ENCODE data around the gene AASDH. TPM values are rescaled to one million over a fixed set of nuclear protein-coding genes. Genes with fewer than 3 reads are reported as not detected.

The AASDH gene
- polyA plus RNA-seq, 1 donor (not counting 4 experiments of a cell fraction or from before 2014, with no cell fraction given): 15.5 TPM

GRCh38 chr4:56416349-56416748 is 29.1 kb upstream of the AASDH start:
- Histone ChIP-seq H3K4me2 (ENCODE audit: control insufficient read depth, extremely low read depth, insufficient read depth, low read depth, low read length) (no peak overlapping the region), H2AFZ (ENCODE audit: control insufficient read depth, low read length) (no peak overlapping the region), H3K9ac (ENCODE audit: control insufficient read depth, extremely low read depth, insufficient read depth, low read length) (no peak overlapping the region), H3K4me1 (ENCODE audit: control insufficient read depth, extremely low read depth, insufficient read depth, low read length) (no peaks in the 10 kb centered on the region), H3K9me3 (ENCODE audit: control insufficient read depth, low read depth, low read length) (no peaks in the 10 kb centered on the region), H3K27me3 (ENCODE audit: control insufficient read depth, extremely low read depth, insufficient read depth, low read length) (no peaks in the 10 kb centered on the region), H3K9me1 (ENCODE audit: control insufficient read depth, extremely low read depth, insufficient read depth, low read length) (no peaks in the 10 kb centered on the region), H3K27ac (ENCODE audit: control insufficient read depth, insufficient read depth, low read length) (no peak overlapping the region), H4K20me1 (ENCODE audit: control insufficient read depth, extremely low read depth, insufficient read depth, low read length) (no peaks in the 10 kb centered on the region), H3K79me2 (ENCODE audit: control insufficient read depth, insufficient read depth, low read length) (peaks cover 88% of the 10 kb centered on the region), H3K4me3 (ENCODE audit: control insufficient read depth in 2 of 3, extremely low read depth in 1 of 3, insufficient read depth in 2 of 3, low read depth in 1 of 3, low read length in 3 of 3) (no peak overlapping the region), H3K36me3 (ENCODE audit: control insufficient read depth in 2 of 2, extremely low read depth in 1 of 2, insufficient read depth in 2 of 2, low read length in 2 of 2) (no peaks in the 10 kb centered on the region)
- dilution Hi-C loops (cut with MboI; ENCODE audit: extremely low pct_ligation_motif_present, low sequenced_read_pairs): no loop called here
- FAIRE-seq (no peak), DNase-seq (ENCODE audit: low read depth, low spot score) (no peak)
- TF ChIP-seq, protein P1, sequence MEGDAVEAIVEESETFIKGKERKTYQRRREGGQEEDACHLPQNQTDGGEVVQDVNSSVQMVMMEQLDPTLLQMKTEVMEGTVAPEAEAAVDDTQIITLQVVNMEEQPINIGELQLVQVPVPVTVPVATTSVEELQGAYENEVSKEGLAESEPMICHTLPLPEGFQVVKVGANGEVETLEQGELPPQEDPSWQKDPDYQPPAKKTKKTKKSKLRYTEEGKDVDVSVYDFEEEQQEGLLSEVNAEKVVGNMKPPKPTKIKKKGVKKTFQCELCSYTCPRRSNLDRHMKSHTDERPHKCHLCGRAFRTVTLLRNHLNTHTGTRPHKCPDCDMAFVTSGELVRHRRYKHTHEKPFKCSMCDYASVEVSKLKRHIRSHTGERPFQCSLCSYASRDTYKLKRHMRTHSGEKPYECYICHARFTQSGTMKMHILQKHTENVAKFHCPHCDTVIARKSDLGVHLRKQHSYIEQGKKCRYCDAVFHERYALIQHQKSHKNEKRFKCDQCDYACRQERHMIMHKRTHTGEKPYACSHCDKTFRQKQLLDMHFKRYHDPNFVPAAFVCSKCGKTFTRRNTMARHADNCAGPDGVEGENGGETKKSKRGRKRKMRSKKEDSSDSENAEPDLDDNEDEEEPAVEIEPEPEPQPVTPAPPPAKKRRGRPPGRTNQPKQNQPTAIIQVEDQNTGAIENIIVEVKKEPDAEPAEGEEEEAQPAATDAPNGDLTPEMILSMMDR (optimal IDR thresholded peaks at IDR 0.05 in 1 of 3, IDR thresholded peaks at IDR 0.05 in 1 of 3, conservative IDR thresholded peaks at IDR 0.05 in 1 of 3; ENCODE audit: extremely low read depth in 1 of 3, insufficient read depth in 2 of 3, low read length in 3 of 3): no peak
- no peak for TF ChIP-seq EZH2 (IDR thresholded peaks at IDR 0.05; ENCODE audit: low read length)

GRCh38 chr4:56414135-56414670 is 26.9 kb upstream of the AASDH start:
- FAIRE-seq (no peak), DNase-seq (ENCODE audit: low read depth, low spot score) (no peak)
- H3K9me1 ChIP-seq (ENCODE audit: control insufficient read depth, extremely low read depth, insufficient read depth, low read length): no peaks in the 10 kb centered on the region
- H4K20me1 ChIP-seq (ENCODE audit: control insufficient read depth, extremely low read depth, insufficient read depth, low read length): no peaks in the 10 kb centered on the region
- no peaks in the 10 kb centered on the region for H3K9me3 ChIP-seq (ENCODE audit: control insufficient read depth, low read depth, low read length)
- H2AFZ ChIP-seq (ENCODE audit: control insufficient read depth, low read length): no peak overlapping the region
- H3K9ac ChIP-seq (ENCODE audit: control insufficient read depth, extremely low read depth, insufficient read depth, low read length): no peak overlapping the region
- no peak overlapping the region for H3K4me2 ChIP-seq (ENCODE audit: control insufficient read depth, extremely low read depth, insufficient read depth, low read depth, low read length)
- H3K27me3 ChIP-seq (ENCODE audit: control insufficient read depth, extremely low read depth, insufficient read depth, low read length): no peaks in the 10 kb centered on the region
- H3K27ac ChIP-seq (ENCODE audit: control insufficient read depth, insufficient read depth, low read length): no peak overlapping the region
- TF ChIP-seq, protein P1 (optimal IDR thresholded peaks at IDR 0.05 in 1 of 3, IDR thresholded peaks at IDR 0.05 in 1 of 3, conservative IDR thresholded peaks at IDR 0.05 in 1 of 3; ENCODE audit: extremely low read depth in 1 of 3, insufficient read depth in 2 of 3, low read length in 3 of 3): no peak
- H3K79me2 ChIP-seq (ENCODE audit: control insufficient read depth, insufficient read depth, low read length): peaks cover 77% of the 10 kb centered on the region
- peaks cover 15% of the 10 kb centered on the region for H3K4me1 ChIP-seq (ENCODE audit: control insufficient read depth, extremely low read depth, insufficient read depth, low read length)
- H3K36me3 ChIP-seq (ENCODE audit: control insufficient read depth in 2 of 2, extremely low read depth in 1 of 2, insufficient read depth in 2 of 2, low read length in 2 of 2): no peaks in the 10 kb centered on the region
- dilution Hi-C loops (cut with MboI; ENCODE audit: extremely low pct_ligation_motif_present, low sequenced_read_pairs): no loop called here
- H3K4me3 ChIP-seq (ENCODE audit: control insufficient read depth in 2 of 3, extremely low read depth in 1 of 3, insufficient read depth in 2 of 3, low read depth in 1 of 3, low read length in 3 of 3): no peak overlapping the region
